Mesenteric fat pad (tissue), 1 donor: Measurements from ENCODE around the gene BANK1. TPM values are rescaled to one million over a fixed set of nuclear protein-coding genes. Genes with fewer than 3 reads are reported as not detected.
"Not testable (repeated sequence)": the region's sequence is repeated elsewhere in the genome, so short reads cannot be mapped to it uniquely, and the experiment has no call there.

Experiments
- DNase-seq: peaks from one replicate; pipeline ENCODE4 v3.0.0-alpha.2; 2020; ENCODE audit warnings: low spot score
- total RNA-seq: library from RNA; stranded (reverse); fragmentation: NEBNext Ultra II Directional; extraction: Animal tissue kit (Norgen Biotek cat#: 25700); gene quantifications from one replicate; pipeline ENCODE4 v1.2.1, GENCODE V29; 2021
- donor health status: DM: yes; HTN: yes; CAD: no.

BANK1 gene
- total RNA-seq, 1 donor from 2014 or later: 11.6 TPM

- DNase-seq: no peak
These were observed 96.3 kb downstream of the BANK1 start for GRCh38 chr4:101886826-101887225.

DNA sequence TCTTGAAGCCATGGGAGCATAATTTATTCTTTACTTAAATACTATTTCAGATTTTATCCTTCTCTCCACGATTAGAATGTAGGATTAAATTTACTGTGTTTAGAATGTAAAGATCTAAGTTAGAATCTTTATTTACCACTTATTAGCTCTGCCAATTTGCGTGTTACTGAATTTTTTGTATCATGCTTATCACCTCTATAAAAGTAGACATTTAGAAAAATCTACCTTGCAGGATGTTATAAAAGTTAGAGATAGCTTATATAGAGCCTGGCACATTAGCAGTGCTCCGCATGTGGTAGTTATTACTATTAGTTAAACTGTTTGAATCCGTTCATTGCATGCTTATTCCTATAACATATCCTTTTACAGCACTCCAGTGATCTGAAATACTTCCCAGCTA lies 97.9 kb downstream of the BANK1 start:
- no peak for DNase-seq

DNA sequence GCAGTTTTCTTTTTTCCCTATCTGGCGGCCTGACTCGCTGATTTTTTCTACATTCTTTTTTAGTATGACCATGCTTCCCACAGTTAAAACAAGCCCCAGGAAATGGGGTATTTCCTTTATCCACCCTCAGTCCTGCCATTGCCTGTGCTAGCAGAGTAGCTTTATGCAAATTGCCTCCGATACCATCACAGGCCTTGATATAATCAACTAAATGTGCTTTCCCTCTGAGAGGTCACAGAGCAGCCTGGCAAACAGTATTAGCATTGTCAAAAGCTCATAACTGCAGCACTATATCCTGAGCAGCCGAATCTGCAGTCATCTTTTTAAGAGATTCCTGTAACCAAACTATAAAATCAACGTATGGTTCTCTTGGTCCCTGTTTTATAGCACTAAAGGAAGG lies 115.0 kb downstream of the BANK1 start:
- not testable (repeated sequence) for DNase-seq

GRCh38 chr4:101910786-101911373 lies 120.3 kb downstream of the BANK1 start:
- no peak for DNase-seq

DNA sequence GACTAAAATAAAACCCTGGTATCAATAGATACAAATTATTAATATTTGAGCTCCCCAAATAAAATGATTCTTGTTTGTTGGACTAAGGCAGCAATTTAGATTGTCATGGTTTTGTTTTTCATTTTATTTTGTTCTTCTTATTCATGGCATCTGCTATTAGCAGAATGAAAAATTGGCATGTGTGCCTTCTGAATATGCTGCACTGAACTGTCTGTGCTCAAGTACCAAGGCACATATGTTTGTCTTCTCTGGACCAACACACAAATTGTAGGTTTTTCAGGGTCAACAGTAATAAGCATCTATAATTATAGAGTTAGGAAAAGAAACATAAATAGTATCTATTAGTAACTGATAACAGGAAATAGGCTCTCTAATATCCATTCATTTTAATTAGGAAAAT lies 121.1 kb downstream of the BANK1 start:
- DNase-seq: no peak

DNA sequence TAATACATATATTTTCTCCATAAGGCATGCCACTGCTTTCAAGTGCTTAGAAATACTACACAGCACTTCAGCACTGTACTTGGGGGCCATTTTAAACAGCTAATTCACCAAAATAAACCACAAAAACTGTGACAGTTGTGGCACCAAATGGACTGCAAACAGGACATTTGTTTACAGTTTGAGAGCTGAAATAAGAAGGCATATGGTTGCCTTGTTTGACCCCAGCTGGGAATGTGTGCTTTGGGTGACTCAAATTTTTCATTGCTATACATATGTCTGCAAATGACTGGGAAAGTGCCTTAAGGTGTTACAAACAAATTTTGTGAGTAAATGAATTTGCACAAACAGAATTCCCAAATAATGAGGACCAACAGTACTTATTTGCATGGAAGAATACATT lies 124.2 kb downstream of the BANK1 start:
- DNase-seq: no peak

- DNase-seq: no peak
These were observed 128.9 kb downstream of the BANK1 start for GRCh38 chr4:101919373-101919977.

DNA sequence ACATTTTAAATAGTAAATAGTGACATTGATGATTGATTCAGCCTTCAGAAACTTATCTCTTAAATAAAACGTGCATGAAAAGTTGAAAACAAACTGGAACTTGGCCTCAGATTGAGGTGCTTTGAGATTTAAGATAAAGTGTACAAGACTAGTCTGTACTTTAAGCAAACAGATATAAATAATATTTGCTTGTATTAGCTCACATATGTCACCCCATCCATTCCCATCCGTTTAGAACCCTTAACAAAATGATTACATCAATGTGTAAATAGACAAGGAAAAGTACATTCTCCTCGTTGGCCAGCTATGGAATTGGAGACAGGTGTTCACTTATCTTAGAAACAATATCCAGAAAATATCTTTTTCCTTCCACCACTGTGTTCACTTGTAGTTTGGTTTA lies 130.8 kb downstream of the BANK1 start:
- DNase-seq: no peak

DNA sequence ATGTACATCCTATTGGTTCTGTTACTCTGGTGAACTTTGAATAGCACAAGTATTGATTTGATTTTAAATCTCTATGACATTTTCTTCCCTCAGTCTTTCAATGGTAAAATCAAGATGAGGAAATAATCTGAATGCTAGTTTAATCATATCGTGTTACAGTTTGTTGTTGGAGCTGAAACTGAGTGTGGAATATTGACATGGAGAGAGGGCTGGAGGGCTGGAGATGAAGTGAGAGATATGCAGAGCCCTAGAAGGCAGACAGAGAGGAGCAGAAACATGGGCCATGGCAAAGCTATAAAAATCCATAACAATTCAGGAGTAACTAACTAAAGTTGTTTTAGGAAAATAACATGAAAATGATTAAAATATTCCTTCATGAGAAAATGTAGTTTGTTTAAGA lies 141.1 kb downstream of the BANK1 start:
- no peak for DNase-seq

DNA sequence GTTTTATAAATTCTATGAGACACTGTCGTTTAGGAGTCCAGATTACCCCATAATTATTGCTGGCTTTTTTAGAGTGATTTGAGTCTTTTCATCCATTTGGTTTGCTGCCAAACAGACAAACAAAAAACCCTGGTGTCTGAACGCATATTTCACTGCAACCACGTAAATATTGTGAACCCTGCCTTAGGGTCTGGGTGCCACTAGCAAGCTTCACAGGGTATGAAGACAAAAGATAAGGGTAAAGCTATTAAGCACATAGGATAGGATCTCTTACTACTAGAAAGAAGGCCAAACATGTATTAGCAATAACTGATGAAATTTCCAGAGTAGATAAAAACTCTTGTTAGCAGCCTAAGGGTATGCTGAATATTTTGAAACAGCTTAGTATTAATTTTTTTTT lies 143.3 kb downstream of the BANK1 start:
- DNase-seq: no peak

DNA sequence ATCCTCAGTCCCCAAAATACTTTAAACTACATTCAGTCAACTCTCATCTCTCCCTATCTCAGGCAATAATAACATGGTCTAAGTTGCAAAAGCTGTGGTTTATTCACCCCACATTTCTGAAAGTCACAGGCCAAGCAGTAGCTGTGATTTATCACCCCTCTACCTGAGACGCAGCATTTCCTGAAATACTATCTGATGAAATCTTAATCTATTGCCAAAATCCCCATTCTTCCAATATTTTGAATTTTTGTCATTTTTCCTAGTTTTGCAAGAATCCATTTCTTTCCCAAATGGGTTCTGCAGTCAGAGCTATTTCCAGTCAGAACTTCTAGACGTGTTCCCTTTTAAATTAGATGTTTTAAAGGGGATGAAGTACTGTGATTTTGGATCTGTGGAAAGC lies 148.3 kb downstream of the BANK1 start:
- DNase-seq: no peak

GRCh38 chr4:101941816-101942358 lies 151.4 kb downstream of the BANK1 start:
- no peak for DNase-seq

GRCh38 chr4:101942891-101943290 lies 152.4 kb downstream of the BANK1 start:
- DNase-seq: no peak

GRCh38 chr4:101944649-101945048 lies 154.1 kb downstream of the BANK1 start:
- no peak for DNase-seq

- no peak for DNase-seq
These were observed 157.5 kb downstream of the BANK1 start for GRCh38 chr4:101948055-101948454.

- no peak for DNase-seq
These were observed 158.4 kb downstream of the BANK1 start for GRCh38 chr4:101948951-101949350.

- DNase-seq: no peak
These were observed 159.9 kb downstream of the BANK1 start for GRCh38 chr4:101950258-101950979.

- DNase-seq: no peak
These were observed 162.5 kb downstream of the BANK1 start for GRCh38 chr4:101952985-101953384.

- no peak for DNase-seq
These were observed 163.4 kb downstream of the BANK1 start for GRCh38 chr4:101953949-101954348.

GRCh38 chr4:101954351-101954750 lies 163.8 kb downstream of the BANK1 start:
- DNase-seq: no peak

- DNase-seq: no peak
These were observed 164.6 kb downstream of the BANK1 start for GRCh38 chr4:101954975-101955678.
